HepG2 (cell line): ENCODE data around the gene HACD1. TPM values are rescaled to one million over a fixed set of nuclear protein-coding genes. Genes with fewer than 3 reads are reported as not detected.

Source experiments
- ATAC-seq: fragments of 200-7000 bp; cut with Tn5 transposase; 3 replicates; pipeline ENCODE4 v1.9.1; 2020; ENCODE audit warnings: mild to moderate bottlenecking, moderate library complexity
- BruUV-seq: library from RNA; stranded (reverse); fragments of 400-500 nt; replicated peaks from 2 replicates; lab custom pipeline; 2021; lab: Mats Ljungman, UMichigan
- CTCF ChIA-PET: fragments of 300-600 bp; formaldehyde crosslinking; extraction: SDS; loops from one replicate; lab custom pipeline; 2021; ENCODE audit warnings: low total read pairs, inconsistent platforms, low intra/inter-chr PET ratio; lab: Yijun Ruan, JAX
- POLR2A ChIA-PET: fragments of 350-600 bp; sonication (Branson Sonifier 250); formaldehyde crosslinking; loops from one replicate; lab custom pipeline; 2020; ENCODE audit warnings: antibody characterized with exemption, inconsistent platforms; lab: Yijun Ruan, JAX
- DNase-seq: peaks from one replicate; pipeline ENCODE4 v3.0.0-alpha.2; 2015; ENCODE audit warnings: low spot score
- FAIRE-seq: peaks from 3 replicates; lab custom pipeline; 2011; peaks lifted over from hg19 to GRCh38; lab: Jason Lieb, UNC
- H2AFZ ChIP-seq: one replicate; pipeline ENCODE4 v1.6.1; 2011; ENCODE audit warnings: low read length, inconsistent platforms
- H3K27ac ChIP-seq: fragments of 300-600 bp; 3 replicates; pipeline ENCODE4 v1.8.0; 2011; ENCODE audit warnings: mixed run types, mild to moderate bottlenecking, mixed read lengths, low read length, inconsistent platforms; ENCODE audit not compliant: insufficient read depth; ENCODE audit errors: extremely low read length
- H3K27me3 ChIP-seq, 2 experiments: fragments of 200-600 bp in 1 of 2; 2 replicates in 1 of 2; 3 replicates in 1 of 2; pipeline versions ENCODE4 v1.6.0 to v1.8.0; 2011; ENCODE audit warnings: low read length in 2 of 2, mild to moderate bottlenecking in 2 of 2, moderate library complexity in 2 of 2, inconsistent platforms in 1 of 2; ENCODE audit not compliant: insufficient read depth in 2 of 2, control insufficient read depth in 1 of 2
- H3K36me3 ChIP-seq, 2 experiments: fragments of 200-600 bp in 1 of 2; replicated peaks in 1 of 2; 2 replicates in 1 of 2; 3 replicates in 1 of 2; pipeline versions ENCODE4 v1.5.1 to v1.8.0; 2011; ENCODE audit warnings: low read length in 2 of 2, inconsistent platforms in 1 of 2; ENCODE audit not compliant: insufficient read depth in 2 of 2, control insufficient read depth in 1 of 2
- H3K4me1 ChIP-seq: 2 replicates; pipeline ENCODE4 v1.5.1; 2012; ENCODE audit warnings: low read length, inconsistent platforms; ENCODE audit not compliant: insufficient read depth
- H3K4me2 ChIP-seq: 2 replicates; pipeline ENCODE4 v1.6.0; 2011; ENCODE audit warnings: low read depth, low read length, inconsistent platforms
- H3K4me3 ChIP-seq, 3 experiments: fragments of 200-600 bp in 1 of 3; sonication (generic), shearing (Covaris generic) in 1 of 3; replicated peaks in 1 of 3; 2 replicates each; pipeline ENCODE4 v1.5.1; 2011 to 2016; ENCODE audit warnings: low read length in 3 of 3, inconsistent platforms in 2 of 3, low read depth in 2 of 3, mild to moderate bottlenecking in 2 of 3, control low read depth in 1 of 3, mixed read lengths in 1 of 3; ENCODE audit not compliant: insufficient read depth in 1 of 3
- H3K79me2 ChIP-seq: one replicate; pipeline ENCODE4 v1.6.1; 2011; ENCODE audit warnings: low read length, inconsistent platforms; ENCODE audit not compliant: insufficient read depth
- H3K9ac ChIP-seq: 2 replicates; pipeline ENCODE4 v1.6.0; 2011; ENCODE audit warnings: mild to moderate bottlenecking, low read depth, low read length, inconsistent platforms; ENCODE audit not compliant: insufficient read depth
- H3K9me3 ChIP-seq: 2 replicates; pipeline ENCODE4 v1.5.1; 2012; ENCODE audit warnings: mild to moderate bottlenecking, low read length
- H4K20me1 ChIP-seq: 2 replicates; pipeline ENCODE4 v1.6.0; 2011; ENCODE audit warnings: inconsistent platforms, mild to moderate bottlenecking, low read length, moderate library complexity; ENCODE audit not compliant: insufficient read depth
- CBFB ChIP-seq: sonication (generic); formaldehyde crosslinking; IDR thresholded peaks from 2 replicates; pipeline ENCODE4 v1.4.0; 2020; ENCODE audit warnings: missing genetic modification reagents
- KAT7 ChIP-seq: IDR thresholded peaks from 2 replicates; pipeline ENCODE4 v1.6.1; 2018; ENCODE audit warnings: borderline replicate concordance, missing compliant biosample characterization
- MED8 ChIP-seq: sonication (generic); formaldehyde crosslinking; IDR thresholded peaks from 2 replicates; pipeline ENCODE4 v1.8.1; 2023; ENCODE audit warnings: mild to moderate bottlenecking, missing genetic modification reagents; ENCODE audit not compliant: insufficient replicate concordance
- MYC ChIP-seq: sonication (generic); formaldehyde crosslinking; IDR thresholded peaks from 2 replicates; pipeline ENCODE4 v1.9.0; 2021; ENCODE audit warnings: missing genetic modification reagents, borderline replicate concordance
- NRL ChIP-seq: sonication (generic); formaldehyde crosslinking; IDR thresholded peaks from 2 replicates; pipeline ENCODE4 v1.5.0; 2020; ENCODE audit warnings: missing genetic modification reagents, mild to moderate bottlenecking, moderate library complexity, borderline replicate concordance
- TBX2 ChIP-seq: sonication (generic); formaldehyde crosslinking; IDR thresholded peaks from 2 replicates; pipeline ENCODE4 v1.5.0; 2020; ENCODE audit warnings: missing genetic modification reagents, mild to moderate bottlenecking, borderline replicate concordance
- TEAD2 ChIP-seq: sonication (generic); formaldehyde crosslinking; IDR thresholded peaks from 2 replicates; pipeline ENCODE4 v1.9.0; 2021; ENCODE audit warnings: missing genetic modification reagents
- ZNF296 ChIP-seq: sonication (generic); formaldehyde crosslinking; conservative IDR thresholded peaks from 2 replicates; pipeline ENCODE4 v1.5.0; 2020; ENCODE audit warnings: mild to moderate bottlenecking, missing genetic modification reagents
- ZNF382 ChIP-seq: sonication (generic); formaldehyde crosslinking; IDR thresholded peaks from 2 replicates; pipeline ENCODE4 v1.5.0; 2020; ENCODE audit warnings: missing genetic modification reagents, mild to moderate bottlenecking, borderline replicate concordance
- ZNF850 ChIP-seq: sonication (generic); formaldehyde crosslinking; conservative IDR thresholded peaks from 2 replicates; pipeline ENCODE4 v1.9.0; 2021; ENCODE audit warnings: mild to moderate bottlenecking, missing genetic modification reagents
- ZSCAN9 ChIP-seq: IDR thresholded peaks from 2 replicates; pipeline ENCODE4 v1.6.1; 2016; ENCODE audit warnings: borderline replicate concordance
- WGBS: methylation state at CpG from one replicate; pipeline ENCODE4 v1.1.6; 2017; ENCODE audit warnings: low lambda C conversion rate; 5-methylcytosine and 5-hydroxymethylcytosine counted together
- in situ Hi-C: cut with HindIII; loops from 2 replicates; pipeline ENCODE4 v1.10.0; 2017; ENCODE audit warnings: low pct_unique_long_range_greater_than_20kb; ENCODE audit not compliant: extremely low pct_ligation_motif_present
- intact Hi-C: fragments of 100-400 bp; cut with micrococcal nuclease; formaldehyde crosslinking; loops from one replicate; pipeline ENCODE4 v1.10.0; 2022; ENCODE audit not compliant: unreplicated experiment
- polyA plus RNA-seq, 8 experiments: library from polyadenylated mRNA; depleted of rRNA in 3 of 8; stranded (reverse) in 7 of 8; unstranded in 1 of 8; fragments of >200 nt; fragmentation: Illumina TruSeq in 4 of 8; extraction: Trizol in 4 of 8; gene quantifications; 2 replicates each; pipeline versions ENCODE4 v1.2.1 to v1.2.3, GENCODE V29; 2011 to 2016; ENCODE audit warnings: low read depth in 4 of 8, missing spikeins in 1 of 8, mixed read lengths in 1 of 8; ENCODE audit not compliant: insufficient read depth in 1 of 8
- total RNA-seq, 5 experiments: library from RNA; depleted of rRNA; stranded (reverse); fragments of >200 nt; fragmentation: Illumina TruSeq; extraction: Trizol; gene quantifications; 2 replicates each; pipeline ENCODE4 v1.2.3, GENCODE V29; 2016; ENCODE audit warnings: low read depth in 1 of 5
- TF ChIP-seq, protein P1 (sequence below): sonication (generic); formaldehyde crosslinking; IDR thresholded peaks from 2 replicates; pipeline ENCODE4 v1.8.0; 2022; ENCODE audit warnings: mild to moderate bottlenecking, missing genetic modification reagents; ENCODE audit not compliant: insufficient replicate concordance
- TF ChIP-seq, protein P2 (sequence below): sonication (generic); formaldehyde crosslinking; IDR thresholded peaks from 2 replicates; pipeline ENCODE4 v1.8.0; 2023; ENCODE audit warnings: mild to moderate bottlenecking, missing genetic modification reagents

Gene HACD1
- total and polyA plus RNA-seq, 2 of the 13 experiments (the other 11 are each of a cell fraction or from before 2014, with no cell fraction given): 43.4 to 47.6 TPM

DNA sequence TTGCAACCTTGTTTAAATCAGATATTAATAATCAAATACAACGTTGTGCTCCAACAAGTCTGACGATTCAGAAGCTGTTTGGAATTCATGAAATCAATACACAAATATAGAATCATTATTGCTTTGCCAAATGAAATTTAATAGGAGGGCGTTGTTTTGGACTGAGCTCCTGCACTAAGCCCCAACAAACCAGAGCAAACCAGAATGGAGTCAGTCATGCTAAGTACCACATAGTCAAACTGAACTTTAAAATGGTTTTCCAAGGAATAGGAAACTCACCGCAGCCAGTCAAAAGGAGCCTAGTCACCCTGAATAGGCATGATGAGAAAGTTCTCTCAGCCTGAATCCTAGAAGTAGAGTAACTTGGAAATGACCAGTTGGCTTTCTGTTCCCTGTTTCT, 53.7 kb downstream of the HACD1 start (continued):
- TF ChIP-seq, protein P1, sequence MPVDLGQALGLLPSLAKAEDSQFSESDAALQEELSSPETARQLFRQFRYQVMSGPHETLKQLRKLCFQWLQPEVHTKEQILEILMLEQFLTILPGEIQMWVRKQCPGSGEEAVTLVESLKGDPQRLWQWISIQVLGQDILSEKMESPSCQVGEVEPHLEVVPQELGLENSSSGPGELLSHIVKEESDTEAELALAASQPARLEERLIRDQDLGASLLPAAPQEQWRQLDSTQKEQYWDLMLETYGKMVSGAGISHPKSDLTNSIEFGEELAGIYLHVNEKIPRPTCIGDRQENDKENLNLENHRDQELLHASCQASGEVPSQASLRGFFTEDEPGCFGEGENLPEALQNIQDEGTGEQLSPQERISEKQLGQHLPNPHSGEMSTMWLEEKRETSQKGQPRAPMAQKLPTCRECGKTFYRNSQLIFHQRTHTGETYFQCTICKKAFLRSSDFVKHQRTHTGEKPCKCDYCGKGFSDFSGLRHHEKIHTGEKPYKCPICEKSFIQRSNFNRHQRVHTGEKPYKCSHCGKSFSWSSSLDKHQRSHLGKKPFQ (CRISPR knock-in tag): no peak
- TF ChIP-seq MYC (CRISPR knock-in tag) (no peak), ZNF850 (no peak), TBX2 (no peak)

DNA sequence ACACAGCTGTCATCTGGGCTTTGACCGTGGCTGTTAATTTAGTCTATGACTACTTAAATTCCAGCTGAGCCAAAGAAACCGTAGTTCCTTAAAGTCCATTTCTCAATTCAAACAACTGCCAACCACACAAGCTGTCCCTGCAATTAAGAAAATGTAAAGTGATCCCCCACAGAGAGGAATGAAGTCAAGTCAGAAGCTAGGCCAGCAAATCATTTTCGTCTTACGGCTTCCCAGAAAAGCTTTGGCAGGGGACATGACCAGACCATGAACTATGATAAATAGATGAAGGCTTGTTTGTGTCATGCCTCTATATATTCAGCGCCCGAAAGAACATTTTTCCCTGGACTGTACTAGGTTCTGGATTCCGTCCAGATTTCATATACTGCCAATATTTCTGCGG, 54.6 kb downstream of the HACD1 start:
- FAIRE-seq (no peak), ATAC-seq (no peak), DNase-seq (no peak)
- intact Hi-C loops: no loop called here
- Histone ChIP-seq H3K36me3 (no peaks in the 10 kb centered on the region), H2AFZ (no peak overlapping the region), H3K79me2 (no peaks in the 10 kb centered on the region), H3K4me2 (no peak overlapping the region), H4K20me1 (no peaks in the 10 kb centered on the region), H3K9me3 (no peaks in the 10 kb centered on the region), H3K4me3 (no peak overlapping the region), H3K9ac (no peak overlapping the region), H3K27ac (no peak overlapping the region), H3K27me3 (peaks cover 1 to 14% of the 10 kb centered on the region in 2 experiments; a peak in 2 of 5 replicates), H3K4me1 (no peaks in the 10 kb centered on the region)
- TF ChIP-seq ZSCAN9 (CRISPR knock-in tag) (no peak), CBFB (CRISPR knock-in tag) (no peak), MED8 (CRISPR knock-in tag) (no peak), NRL (no peak), TEAD2 (CRISPR knock-in tag) (no peak), ZNF296 (CRISPR knock-in tag) (no peak), ZNF382 (CRISPR knock-in tag) (no peak), KAT7 (no peak)
- TF ChIP-seq, protein P2, sequence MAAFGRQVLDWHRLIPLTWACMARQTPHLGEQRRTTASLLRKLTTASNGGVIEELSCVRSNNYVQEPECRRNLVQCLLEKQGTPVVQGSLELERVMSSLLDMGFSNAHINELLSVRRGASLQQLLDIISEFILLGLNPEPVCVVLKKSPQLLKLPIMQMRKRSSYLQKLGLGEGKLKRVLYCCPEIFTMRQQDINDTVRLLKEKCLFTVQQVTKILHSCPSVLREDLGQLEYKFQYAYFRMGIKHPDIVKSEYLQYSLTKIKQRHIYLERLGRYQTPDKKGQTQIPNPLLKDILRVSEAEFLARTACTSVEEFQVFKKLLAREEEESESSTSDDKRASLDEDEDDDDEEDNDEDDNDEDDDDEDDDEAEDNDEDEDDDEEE: no peak
- POLR2A ChIA-PET: no interaction called here
- CTCF ChIA-PET: no interaction called here
- WGBS: 36% methylated on average over 8 of the region's 8 CpGs
- in situ Hi-C loops: no loop called here
- no TSS peak for BruUV-seq
